Karpas-422 (cell line): ENCODE measurements around the gene NAMPT. TPM values are rescaled to one million over a fixed set of nuclear protein-coding genes. Genes with fewer than 3 reads are reported as not detected.
A peak's percentile ranks its signal among the peaks of the same experiment; 100 is the strongest.

Experiments used
- DNase-seq: peaks from one replicate; pipeline ENCODE4 v3.0.0-alpha.2; 2015
- H2AFZ ChIP-seq: fragments of 200-600 bp; sonication (generic); 2 replicates; pipeline ENCODE4 v1.6.1; 2014; ENCODE audit warnings: antibody characterized with exemption, low read length, mixed read lengths
- H3K27ac ChIP-seq: fragments of 200-600 bp; sonication (generic); 2 replicates; pipeline ENCODE4 v1.5.1; 2014; ENCODE audit warnings: mild to moderate bottlenecking, low read length, moderate library complexity
- H3K27me3 ChIP-seq: fragments of 200-600 bp; sonication (generic); 2 replicates; pipeline ENCODE4 v1.6.1; 2014; ENCODE audit warnings: low read length, mixed read lengths
- H3K36me3 ChIP-seq: fragments of 200-600 bp; sonication (generic); 2 replicates; pipeline ENCODE4 v1.6.1; 2014; ENCODE audit warnings: low read length, mixed read lengths; ENCODE audit not compliant: insufficient read depth
- H3K4me1 ChIP-seq: fragments of 200-600 bp; sonication (generic); 2 replicates; pipeline ENCODE4 v1.6.1; 2014; ENCODE audit warnings: mild to moderate bottlenecking, low read length, mixed read lengths
- H3K4me2 ChIP-seq: fragments of 200-600 bp; sonication (generic); 2 replicates; pipeline ENCODE4 v1.6.1; 2014; ENCODE audit warnings: low read length, low read depth, mild to moderate bottlenecking; ENCODE audit not compliant: poor library complexity, severe bottlenecking
- H3K4me3 ChIP-seq: fragments of 200-600 bp; sonication (generic); 2 replicates; pipeline ENCODE4 v1.5.1; 2014; ENCODE audit warnings: mild to moderate bottlenecking, antibody characterized with exemption, low read length, mixed read lengths
- H3K79me2 ChIP-seq: fragments of 200-600 bp; sonication (generic); 2 replicates; pipeline ENCODE4 v1.6.1; 2014; ENCODE audit warnings: mild to moderate bottlenecking, low read length, mixed read lengths
- H3K9ac ChIP-seq: fragments of 200-600 bp; sonication (generic); 2 replicates; pipeline ENCODE4 v1.6.0; 2014; ENCODE audit warnings: low read length
- H3K9me2 ChIP-seq: fragments of 200-600 bp; sonication (generic), shearing (Covaris generic); replicated peaks from 2 replicates; pipeline ENCODE4 v1.6.0; 2014; ENCODE audit warnings: mild to moderate bottlenecking, low read length, moderate library complexity; ENCODE audit not compliant: insufficient read depth
- H3K9me3 ChIP-seq: fragments of 300-700, 200-600 bp; sonication (generic); 2 replicates; pipeline ENCODE4 v1.6.1; 2014; ENCODE audit warnings: low read length, mixed read lengths
- H4K20me1 ChIP-seq: fragments of 200-600 bp; sonication (generic); 2 replicates; pipeline ENCODE4 v1.6.1; 2014; ENCODE audit warnings: mild to moderate bottlenecking, antibody characterized with exemption, low read length, low read depth; ENCODE audit not compliant: insufficient read depth
- total RNA-seq: library from RNA; depleted of rRNA; stranded (reverse); fragments of >200 nt; shearing (Covaris generic); gene quantifications from 2 replicates; pipeline ENCODE4 v1.2.3, GENCODE V29; 2014; ENCODE audit warnings: low replicate concordance

NAMPT gene
- total RNA-seq, 1 experiment from 2014 or later = 87.4 TPM

GRCh38 chr7:106291247-106291646, 6.5 kb upstream of the NAMPT start:
- no peaks in the 10 kb centered on the region for H4K20me1 ChIP-seq
- no peaks in the 10 kb centered on the region for H3K36me3 ChIP-seq
- H3K4me1 ChIP-seq = peaks cover 8% of the 10 kb centered on the region
- no peak for DNase-seq
- no peak overlapping the region for H2AFZ ChIP-seq
- H3K4me3 ChIP-seq = no peak overlapping the region
- no peaks in the 10 kb centered on the region for H3K9me2 ChIP-seq
- no peak overlapping the region for H3K27ac ChIP-seq
- no peak overlapping the region for H3K9ac ChIP-seq
- H3K9me3 ChIP-seq = no peaks in the 10 kb centered on the region
- H3K79me2 ChIP-seq = no peaks in the 10 kb centered on the region
- H3K27me3 ChIP-seq = no peaks in the 10 kb centered on the region
- no peak overlapping the region for H3K4me2 ChIP-seq

GRCh38 chr7:106290319-106290718, 5.5 kb upstream of the NAMPT start:
- no peak for DNase-seq
- H4K20me1 ChIP-seq = no peaks in the 10 kb centered on the region
- H3K27me3 ChIP-seq = no peaks in the 10 kb centered on the region
- H3K79me2 ChIP-seq = no peaks in the 10 kb centered on the region
- H3K4me1 ChIP-seq = peaks cover 15% of the 10 kb centered on the region
- H3K27ac ChIP-seq = no peak overlapping the region
- no peaks in the 10 kb centered on the region for H3K9me2 ChIP-seq
- H2AFZ ChIP-seq = no peak overlapping the region
- no peaks in the 10 kb centered on the region for H3K9me3 ChIP-seq
- no peaks in the 10 kb centered on the region for H3K36me3 ChIP-seq
- no peak overlapping the region for H3K4me2 ChIP-seq
- H3K4me3 ChIP-seq = no peak overlapping the region
- H3K9ac ChIP-seq = no peak overlapping the region

- no peak overlapping the region for H3K4me3 ChIP-seq
Observed at GRCh38 chr7:106289848-106290247, 5.1 kb upstream of the NAMPT start.

GRCh38 chr7:106288263-106288662, 3.5 kb upstream of the NAMPT start:
- Histone ChIP-seq H3K9me2 (no peaks in the 10 kb centered on the region), H3K27ac (no peak overlapping the region), H3K27me3 (no peaks in the 10 kb centered on the region), H3K4me3 (no peak overlapping the region), H2AFZ (no peak overlapping the region), H3K9me3 (no peaks in the 10 kb centered on the region), H4K20me1 (no peaks in the 10 kb centered on the region), H3K36me3 (no peaks in the 10 kb centered on the region), H3K4me2 (no peak overlapping the region), H3K9ac (no peak overlapping the region), H3K4me1 (peaks cover 19% of the 10 kb centered on the region), H3K79me2 (peaks cover 10% of the 10 kb centered on the region)
- DNase-seq = no peak

More at GRCh38 chr7:106289848-106290247, 5.1 kb upstream of the NAMPT start:
- Histone ChIP-seq H3K9me2 (no peaks in the 10 kb centered on the region), H3K27me3 (no peaks in the 10 kb centered on the region), H3K4me2 (no peak overlapping the region), H3K36me3 (no peaks in the 10 kb centered on the region), H4K20me1 (no peaks in the 10 kb centered on the region), H3K4me1 (peaks cover 15% of the 10 kb centered on the region), H3K27ac (no peak overlapping the region), H3K9ac (no peak overlapping the region), H3K9me3 (no peaks in the 10 kb centered on the region), H3K79me2 (no peaks in the 10 kb centered on the region), H2AFZ (no peak overlapping the region)
- no peak for DNase-seq

- H4K20me1 ChIP-seq = 0 out of 2 replicates have a peak, but pooled peaks cover 3% of the 10 kb centered on the region
- H3K9ac ChIP-seq = no peak overlapping the region
- no peaks in the 10 kb centered on the region for H3K9me2 ChIP-seq
- DNase-seq = no peak
- H3K4me1 ChIP-seq = peaks cover 19% of the 10 kb centered on the region
- H3K36me3 ChIP-seq = no peaks in the 10 kb centered on the region
- no peak overlapping the region for H3K4me3 ChIP-seq
- no peak overlapping the region for H3K27ac ChIP-seq
- H3K79me2 ChIP-seq = peaks cover 15% of the 10 kb centered on the region
- H3K4me2 ChIP-seq = no peak overlapping the region
- no peaks in the 10 kb centered on the region for H3K27me3 ChIP-seq
- H3K9me3 ChIP-seq = no peaks in the 10 kb centered on the region
- no peak overlapping the region for H2AFZ ChIP-seq
Observed at GRCh38 chr7:106287786-106288185, 3.0 kb upstream of the NAMPT start.

GRCh38 chr7:106285855-106286492, 1.2 kb upstream of the NAMPT start:
- no peak for DNase-seq
- H4K20me1 ChIP-seq = peaks cover 11% of the 10 kb centered on the region; the same call in 1 of the 2 replicates
- H3K79me2 ChIP-seq = peaks cover 33% of the 10 kb centered on the region
- peak overlapping the region; percentile 92; the same call in 1 of the 2 replicates for H2AFZ ChIP-seq
- H3K27ac ChIP-seq = peak overlapping the region; percentile 24; the same call in 1 of the 2 replicates
- H3K9me3 ChIP-seq = no peaks in the 10 kb centered on the region
- H3K27me3 ChIP-seq = no peaks in the 10 kb centered on the region
- H3K4me1 ChIP-seq = peaks cover 36% of the 10 kb centered on the region
- peak overlapping the region; percentile 85 for H3K9ac ChIP-seq
- no peaks in the 10 kb centered on the region for H3K9me2 ChIP-seq
- H3K4me3 ChIP-seq = peak overlapping the region; percentile 71
- no peaks in the 10 kb centered on the region for H3K36me3 ChIP-seq
- H3K4me2 ChIP-seq = peak overlapping the region; percentile 77

- peak overlapping the region; percentile 92 for H2AFZ ChIP-seq
- peak overlapping the region; percentile 85 for H3K9ac ChIP-seq
- H3K27me3 ChIP-seq = no peaks in the 10 kb centered on the region
- peak overlapping the region; percentile 77 for H3K4me2 ChIP-seq
- H3K36me3 ChIP-seq = no peaks in the 10 kb centered on the region
- H3K4me3 ChIP-seq = peak overlapping the region; percentile 71
- no peaks in the 10 kb centered on the region for H3K9me3 ChIP-seq
- H4K20me1 ChIP-seq = peaks cover 11% of the 10 kb centered on the region; the same call in 1 of the 2 replicates
- no peaks in the 10 kb centered on the region for H3K9me2 ChIP-seq
- DNase-seq = peak; percentile 98
- H3K79me2 ChIP-seq = peaks cover 40% of the 10 kb centered on the region
- peak overlapping the region; percentile 63; the same call in 1 of the 2 replicates for H3K27ac ChIP-seq
- H3K4me1 ChIP-seq = peaks cover 44% of the 10 kb centered on the region
Observed at GRCh38 chr7:106285051-106285854, 470 bp upstream of the NAMPT start.
